ENCODE results near the gene CCDC51.

DNA sequence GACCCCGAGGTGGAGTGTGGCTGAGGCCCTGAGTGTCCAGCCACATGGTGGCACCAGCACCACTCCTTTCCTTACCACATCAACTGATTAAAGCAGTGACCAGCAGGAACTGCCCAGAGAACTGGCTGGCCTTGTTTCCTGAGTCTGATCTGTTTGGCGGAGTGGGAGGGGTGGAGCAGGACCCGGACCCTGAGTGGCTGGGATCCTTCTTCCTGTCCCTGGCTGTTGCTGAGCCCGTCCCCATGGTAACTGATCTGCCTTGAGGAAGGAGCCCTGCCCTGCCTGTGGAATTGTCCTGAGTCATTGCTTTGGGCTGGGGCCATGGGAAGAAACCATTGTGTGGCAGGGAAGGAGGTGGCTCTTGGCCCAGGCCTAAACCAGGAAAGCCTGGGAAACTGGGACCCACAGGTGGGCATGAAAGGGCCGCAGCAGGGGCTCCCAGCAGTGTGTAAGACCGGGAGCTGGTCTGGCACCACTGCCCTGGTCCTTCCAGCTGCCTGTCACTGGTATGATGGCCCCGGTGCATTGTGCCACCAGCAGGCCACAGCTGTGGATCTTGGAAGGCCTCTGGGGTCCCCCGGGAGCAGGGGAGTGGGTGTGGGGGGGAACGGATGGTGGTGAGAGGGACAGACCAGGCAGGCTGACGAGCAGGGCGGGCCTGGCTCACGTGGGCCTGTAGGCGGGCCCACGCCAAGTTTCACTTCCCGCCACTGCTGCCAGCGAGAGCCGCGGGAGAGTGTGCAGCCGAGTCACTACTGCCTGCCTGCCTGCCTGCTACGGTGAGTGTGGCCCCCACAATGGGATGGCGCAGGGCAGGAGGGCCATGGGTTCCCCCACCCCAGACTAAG lies 25.8 kb upstream of the CCDC51 start:
- TF ChIP-seq, protein P1, sequence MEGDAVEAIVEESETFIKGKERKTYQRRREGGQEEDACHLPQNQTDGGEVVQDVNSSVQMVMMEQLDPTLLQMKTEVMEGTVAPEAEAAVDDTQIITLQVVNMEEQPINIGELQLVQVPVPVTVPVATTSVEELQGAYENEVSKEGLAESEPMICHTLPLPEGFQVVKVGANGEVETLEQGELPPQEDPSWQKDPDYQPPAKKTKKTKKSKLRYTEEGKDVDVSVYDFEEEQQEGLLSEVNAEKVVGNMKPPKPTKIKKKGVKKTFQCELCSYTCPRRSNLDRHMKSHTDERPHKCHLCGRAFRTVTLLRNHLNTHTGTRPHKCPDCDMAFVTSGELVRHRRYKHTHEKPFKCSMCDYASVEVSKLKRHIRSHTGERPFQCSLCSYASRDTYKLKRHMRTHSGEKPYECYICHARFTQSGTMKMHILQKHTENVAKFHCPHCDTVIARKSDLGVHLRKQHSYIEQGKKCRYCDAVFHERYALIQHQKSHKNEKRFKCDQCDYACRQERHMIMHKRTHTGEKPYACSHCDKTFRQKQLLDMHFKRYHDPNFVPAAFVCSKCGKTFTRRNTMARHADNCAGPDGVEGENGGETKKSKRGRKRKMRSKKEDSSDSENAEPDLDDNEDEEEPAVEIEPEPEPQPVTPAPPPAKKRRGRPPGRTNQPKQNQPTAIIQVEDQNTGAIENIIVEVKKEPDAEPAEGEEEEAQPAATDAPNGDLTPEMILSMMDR (IDR thresholded peaks at IDR 0.05), result peak; percentile 60
- TF ChIP-seq, protein P2, sequence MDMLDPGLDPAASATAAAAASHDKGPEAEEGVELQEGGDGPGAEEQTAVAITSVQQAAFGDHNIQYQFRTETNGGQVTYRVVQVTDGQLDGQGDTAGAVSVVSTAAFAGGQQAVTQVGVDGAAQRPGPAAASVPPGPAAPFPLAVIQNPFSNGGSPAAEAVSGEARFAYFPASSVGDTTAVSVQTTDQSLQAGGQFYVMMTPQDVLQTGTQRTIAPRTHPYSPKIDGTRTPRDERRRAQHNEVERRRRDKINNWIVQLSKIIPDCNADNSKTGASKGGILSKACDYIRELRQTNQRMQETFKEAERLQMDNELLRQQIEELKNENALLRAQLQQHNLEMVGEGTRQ (IDR thresholded peaks at IDR 0.05), result peak; percentile 68
- no peak for TF ChIP-seq RCOR1 (IDR thresholded peaks at IDR 0.05; ENCODE audit: low read depth, low read length)
- TF ChIP-seq PHF8 (IDR thresholded peaks at IDR 0.05; ENCODE audit: borderline replicate concordance, low read depth), result no peak
- peak; percentile 58 for TF ChIP-seq POLR2A (IDR thresholded peaks at IDR 0.05; ENCODE audit: low read length)
- no peak for TF ChIP-seq MAZ (IDR thresholded peaks at IDR 0.05; ENCODE audit: borderline replicate concordance, low read depth, low read length)

Measured in A549 (cell line).